Chondrocyte (in vitro differentiated cells): Measurements from ENCODE around the gene JADE3. TPM values are rescaled to one million over a fixed set of nuclear protein-coding genes. Genes with fewer than 3 reads are reported as not detected.

ENCODE experiments used
- DNase-seq: peaks from one replicate; pipeline ENCODE4 v3.0.0; 2021; ENCODE audit warnings: mixed read lengths, low spot score
- H3K27ac Mint-ChIP-seq: one replicate; pipeline ENCODE4 v1.8.0; 2021; ENCODE audit warnings: mild to moderate bottlenecking, moderate library complexity, mixed read lengths; ENCODE audit not compliant: unreplicated experiment
- H3K27me3 Mint-ChIP-seq: 2 replicates; pipeline ENCODE4 v1.8.0; 2021; ENCODE audit warnings: low read depth, mixed read lengths
- H3K36me3 Mint-ChIP-seq: 2 replicates; pipeline ENCODE4 v1.8.0; 2021; ENCODE audit warnings: low read depth, mixed read lengths
- H3K4me1 Mint-ChIP-seq: 2 replicates; pipeline ENCODE4 v1.8.0; 2021; ENCODE audit warnings: low read depth, mild to moderate bottlenecking, mixed read lengths
- H3K4me3 Mint-ChIP-seq: one replicate; pipeline ENCODE4 v1.8.0; 2021; ENCODE audit warnings: mild to moderate bottlenecking, moderate library complexity, mixed read lengths; ENCODE audit not compliant: unreplicated experiment
- H3K9me3 Mint-ChIP-seq: 2 replicates; pipeline ENCODE4 v1.8.0; 2021; ENCODE audit warnings: low read depth, mixed read lengths
- CTCF ChIP-seq: fragments of 200-600 bp; sonication (generic); IDR thresholded peaks from 2 replicates; pipeline ENCODE4 v1.5.0; 2021; ENCODE audit warnings: antibody characterized with exemption, mild to moderate bottlenecking, moderate library complexity
- total RNA-seq: library from RNA; stranded (reverse); gene quantifications from 3 replicates; pipeline ENCODE4 v1.2.1, GENCODE V29; 2021

JADE3 gene
- total RNA-seq, 1 donor from 2014 or later: 11.7 TPM

GRCh38 chrX:46916273-46916672 lies 4.1 kb downstream of the JADE3 start:
- no peak overlapping the region for H3K4me3 Mint-ChIP-seq
- peaks cover 9% of the 10 kb centered on the region for H3K9me3 Mint-ChIP-seq
- no peak for DNase-seq
- no peak for TF ChIP-seq CTCF
- H3K36me3 Mint-ChIP-seq: no peaks in the 10 kb centered on the region
- H3K27me3 Mint-ChIP-seq: no peaks in the 10 kb centered on the region
- no peak overlapping the region for H3K27ac Mint-ChIP-seq
- peaks cover 8% of the 10 kb centered on the region for H3K4me1 Mint-ChIP-seq

GRCh38 chrX:46917622-46918021 lies 5.4 kb downstream of the JADE3 start:
- H3K4me1 Mint-ChIP-seq: peaks cover 16% of the 10 kb centered on the region
- peaks cover 17% of the 10 kb centered on the region for H3K9me3 Mint-ChIP-seq
- no peak overlapping the region for H3K4me3 Mint-ChIP-seq
- H3K36me3 Mint-ChIP-seq: peaks cover 4% of the 10 kb centered on the region
- TF ChIP-seq CTCF: no peak
- H3K27ac Mint-ChIP-seq: no peak overlapping the region
- DNase-seq: no peak
- H3K27me3 Mint-ChIP-seq: no peaks in the 10 kb centered on the region

- Mint-ChIP-seq H3K9me3 (peaks cover 18% of the 10 kb centered on the region), H3K4me1 (peaks cover 17% of the 10 kb centered on the region), H3K4me3 (no peak overlapping the region), H3K27me3 (no peaks in the 10 kb centered on the region), H3K27ac (no peak overlapping the region), H3K36me3 (peaks cover 4% of the 10 kb centered on the region)
- no peak for TF ChIP-seq CTCF
- no peak for DNase-seq
These were observed 6.2 kb downstream of the JADE3 start for GRCh38 chrX:46918434-46918833.

- Mint-ChIP-seq H3K27ac (no peak overlapping the region), H3K36me3 (peaks cover 4% of the 10 kb centered on the region), H3K9me3 (peaks cover 21% of the 10 kb centered on the region), H3K4me1 (peaks cover 10% of the 10 kb centered on the region), H3K27me3 (no peaks in the 10 kb centered on the region), H3K4me3 (no peak overlapping the region)
- TF ChIP-seq CTCF: no peak
- no peak for DNase-seq
These were observed 8.0 kb downstream of the JADE3 start for GRCh38 chrX:46920235-46920634.

- Mint-ChIP-seq H3K36me3 (peaks cover 4% of the 10 kb centered on the region), H3K9me3 (peaks cover 25% of the 10 kb centered on the region), H3K4me1 (peaks cover 10% of the 10 kb centered on the region), H3K27ac (no peak overlapping the region), H3K4me3 (no peak overlapping the region), H3K27me3 (no peaks in the 10 kb centered on the region)
- no peak for DNase-seq
- TF ChIP-seq CTCF: no peak
These were observed 10.4 kb downstream of the JADE3 start for GRCh38 chrX:46922611-46923010.
